NOMO-1 treated with DMSO at 0.1 percent for 48 hours (cell line): ENCODE data around the gene EFL1.
"Not testable (repeated sequence)": the region's sequence is repeated elsewhere in the genome, so short reads cannot be mapped to it uniquely, and the experiment has no call there.

ENCODE experiments used
- DNase-seq: peaks from one replicate; lab custom pipeline; 2025; ENCODE audit not compliant: unreplicated experiment; lab: John Stamatoyannopoulos, UW

EFL1 gene

DNA sequence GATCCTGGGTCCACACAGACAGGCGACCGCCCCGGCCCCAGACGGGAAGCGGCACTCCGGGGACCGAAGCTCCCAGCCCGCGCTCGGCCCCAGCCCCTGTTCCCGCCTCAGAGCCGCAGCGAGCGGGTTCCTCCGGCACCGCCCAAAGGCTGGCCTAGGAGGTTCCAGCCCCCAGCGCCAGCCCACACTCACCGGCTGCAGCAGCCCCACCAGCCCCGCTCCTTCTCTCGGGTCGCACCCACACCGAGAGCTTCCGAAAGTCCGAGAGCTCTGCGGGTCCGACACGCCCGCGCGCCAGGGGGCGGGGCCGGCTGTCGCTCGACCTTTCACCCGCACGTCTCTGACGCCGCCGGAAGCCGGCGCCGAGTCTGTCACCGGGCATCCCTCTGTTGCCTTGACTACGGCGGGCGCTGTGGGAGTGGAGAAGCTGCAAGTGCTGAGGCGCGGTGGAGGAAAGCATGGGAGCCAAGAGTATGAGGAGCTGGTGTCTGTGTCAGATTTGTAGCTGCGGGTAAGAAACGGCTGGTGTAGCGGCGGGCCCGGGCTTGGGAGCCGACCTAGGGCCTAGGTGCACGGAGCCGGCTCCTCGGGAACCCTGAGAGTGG lies at the start of gene EFL1, which contains the start of gene SAXO2:
Gene EFL1 (minus strand): TSS at position 313 of the 605 bp plus-strand sequence. CDS start 956 bp downstream, outside the sequence.
Gene SAXO2 (plus strand): TSS at position 397 of the 605 bp plus-strand sequence. CDS start 62 bp downstream, at position 459.
- peak; percentile 86 for DNase-seq

DNA sequence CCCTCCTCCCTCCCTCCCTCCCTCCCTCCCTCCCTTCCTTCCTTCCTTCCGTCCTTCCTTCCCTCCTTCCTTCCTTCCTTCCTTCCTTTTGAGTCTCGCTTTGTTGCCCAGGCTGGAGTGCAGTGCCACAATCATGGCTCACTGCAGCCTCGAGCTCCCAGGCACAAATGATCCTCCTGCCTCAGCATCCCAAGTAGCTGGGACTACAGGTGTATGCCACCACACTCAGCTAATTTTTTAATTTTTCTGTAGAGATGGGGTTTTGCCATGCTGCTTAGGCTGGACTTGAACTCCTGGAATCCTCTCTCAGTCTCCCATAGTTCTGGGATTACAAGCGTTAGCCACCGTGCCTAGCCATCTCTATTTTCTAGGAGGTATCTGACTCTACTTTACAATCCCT lies 48.8 kb upstream of the EFL1 start:
- not testable (repeated sequence) for DNase-seq

DNA sequence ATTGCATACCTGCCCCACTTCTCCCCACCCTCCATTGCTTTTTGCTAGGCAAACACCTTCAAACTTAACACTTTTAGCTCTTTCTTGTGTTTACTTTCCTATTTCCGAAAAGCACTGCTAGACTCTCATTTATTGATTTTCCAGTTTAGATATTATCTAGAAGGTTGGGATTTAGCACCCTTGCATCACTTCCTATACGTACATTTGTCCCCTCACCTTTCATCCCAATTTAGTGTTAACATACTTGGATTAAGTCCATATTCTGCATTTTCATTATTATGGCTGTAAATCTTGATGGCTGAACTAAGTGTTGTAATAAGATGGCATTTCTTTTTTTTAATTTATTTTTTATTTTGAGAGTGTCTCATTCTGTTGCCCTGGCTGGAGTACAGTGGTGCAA lies 47.3 kb upstream of the EFL1 start:
- no peak for DNase-seq

DNA sequence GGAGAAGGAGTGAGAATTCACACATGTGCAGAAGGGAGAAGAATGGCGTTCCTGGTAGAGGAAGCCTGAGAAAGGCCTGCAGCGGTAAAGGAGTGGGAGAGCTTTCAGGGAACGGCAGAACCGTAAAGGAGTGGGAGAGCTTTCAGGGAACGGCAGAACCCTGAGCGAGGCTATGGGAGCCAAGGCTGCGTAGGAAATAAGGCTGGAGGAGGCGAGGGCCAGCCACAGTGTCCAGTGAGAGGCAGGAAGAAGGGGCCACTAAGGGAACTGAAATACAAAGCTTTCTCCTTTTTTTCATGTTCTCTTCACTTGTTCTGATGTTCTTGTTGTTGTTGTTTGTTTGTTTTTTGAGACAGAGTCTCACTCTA lies 45.2 kb upstream of the EFL1 start:
- DNase-seq = no peak

DNA sequence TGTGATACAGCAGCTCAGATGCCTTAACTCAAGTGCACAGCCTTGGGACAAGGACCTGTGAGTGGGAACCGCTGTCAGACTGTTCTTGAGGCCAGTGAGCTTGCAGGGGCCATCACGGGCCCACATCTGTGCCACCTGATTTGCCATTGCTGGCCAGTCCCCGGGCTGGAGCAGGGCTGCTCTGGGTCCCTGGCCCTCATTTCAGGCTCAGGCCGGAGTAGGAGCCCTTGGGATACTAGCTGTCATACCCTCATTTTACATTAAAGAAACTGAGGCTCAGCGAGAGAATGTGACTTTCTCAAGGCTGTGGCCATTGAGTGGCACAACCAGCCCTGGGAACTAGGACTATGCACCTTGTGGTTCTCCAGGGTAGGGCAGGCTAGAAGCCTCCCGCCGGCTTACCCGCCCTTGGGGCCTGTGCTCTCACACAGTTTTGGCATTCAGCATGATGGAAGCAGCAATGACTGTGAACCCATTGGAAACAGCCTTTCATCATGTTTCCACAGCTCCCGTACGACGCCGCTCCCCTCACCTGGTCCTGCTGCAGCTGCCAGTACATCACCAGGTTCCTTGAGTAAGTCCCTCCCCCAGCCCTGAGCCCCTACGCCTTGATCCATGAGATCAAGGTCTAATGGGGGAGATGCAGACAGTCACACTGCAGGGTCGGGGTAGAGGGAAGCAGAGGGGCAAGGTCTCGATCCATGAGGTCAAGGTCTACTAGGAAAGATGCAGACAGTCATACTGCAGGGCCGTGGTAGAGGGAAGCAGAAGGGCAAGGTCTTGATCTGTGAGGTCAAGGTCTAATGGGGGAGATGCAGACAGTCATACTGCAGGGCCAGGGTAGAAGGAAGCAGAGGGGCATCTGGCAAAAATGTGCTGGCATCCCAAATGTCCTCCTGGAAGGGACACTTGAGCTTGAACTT lies 44.5 kb upstream of the EFL1 start:
- DNase-seq = no peak

DNA sequence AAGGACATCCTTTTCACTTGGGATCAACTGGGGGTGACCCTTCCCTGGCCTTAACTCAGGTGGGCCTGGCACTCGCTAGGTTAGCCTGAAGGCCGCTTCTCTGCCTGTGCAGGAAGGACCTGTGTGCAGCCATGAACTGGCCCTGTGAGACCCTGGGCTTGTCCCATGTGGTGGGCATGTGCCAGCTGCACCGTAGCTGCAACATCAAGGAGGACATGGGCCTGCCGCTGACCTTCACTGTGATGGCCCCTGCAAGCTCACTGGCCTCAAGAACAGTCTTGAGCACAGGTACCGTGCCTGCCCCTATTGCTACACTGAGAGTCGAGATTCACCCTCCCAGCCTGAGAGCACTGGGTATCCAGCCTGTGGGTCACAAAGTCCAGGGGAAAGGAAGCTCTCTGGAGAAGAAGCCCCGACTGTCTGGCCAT lies 43.1 kb upstream of the EFL1 start:
- DNase-seq = no peak

DNA sequence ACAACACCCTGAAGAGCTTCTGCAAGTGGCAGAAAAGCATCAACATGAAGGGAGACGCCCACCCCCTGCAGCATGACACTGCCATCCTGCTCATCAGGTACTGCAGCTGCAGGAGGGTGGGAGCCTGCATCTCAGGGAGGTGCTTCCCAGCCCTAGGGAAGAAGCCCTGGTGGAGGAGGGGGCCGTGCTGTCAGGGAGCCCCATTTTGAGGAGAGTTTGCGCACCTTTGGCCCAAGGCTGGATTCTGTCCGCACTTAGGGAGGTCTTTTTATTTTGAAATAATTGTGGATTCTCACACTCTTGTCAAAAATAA lies 42.2 kb upstream of the EFL1 start:
- no peak for DNase-seq

DNA sequence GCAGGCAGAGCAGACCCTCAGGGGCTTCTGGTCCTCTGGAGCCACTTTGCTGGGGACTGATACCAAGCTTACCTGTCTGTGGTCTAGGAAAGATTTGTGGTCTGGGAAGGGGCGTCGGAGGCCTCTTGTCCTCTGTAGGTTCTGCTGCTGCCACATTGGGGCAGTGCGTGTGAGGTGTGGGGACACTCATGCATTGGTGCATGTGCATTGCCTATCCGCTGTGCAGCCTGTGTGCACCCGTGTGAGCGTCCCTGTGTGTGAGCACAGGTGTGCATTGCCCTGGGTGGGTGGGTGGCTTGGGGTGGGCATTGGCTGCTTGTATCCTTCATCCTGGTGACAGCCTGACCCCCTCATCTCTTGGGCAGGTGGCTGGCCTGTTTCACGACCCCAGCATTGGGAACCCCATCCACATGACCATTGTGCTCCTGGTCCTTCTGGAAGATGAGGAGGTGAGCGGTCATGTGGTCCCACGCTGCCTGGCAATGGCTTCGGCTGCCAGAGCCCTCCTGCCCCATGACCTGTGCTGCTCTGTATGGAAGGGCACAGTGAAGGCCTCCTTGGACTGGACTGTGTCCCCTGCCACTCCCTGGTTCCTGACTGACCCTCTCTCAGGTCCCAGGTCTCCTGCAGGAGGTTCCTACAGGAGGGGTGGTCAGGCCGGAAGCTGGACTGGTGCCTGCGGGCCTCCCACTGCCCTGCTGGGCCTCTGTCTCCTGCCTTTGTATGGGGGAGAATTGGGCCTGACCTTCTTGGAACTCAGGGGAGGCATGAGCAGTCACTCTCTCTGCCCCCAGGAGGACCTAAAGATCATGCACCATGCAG lies 41.6 kb upstream of the EFL1 start:
- no peak for DNase-seq

DNA sequence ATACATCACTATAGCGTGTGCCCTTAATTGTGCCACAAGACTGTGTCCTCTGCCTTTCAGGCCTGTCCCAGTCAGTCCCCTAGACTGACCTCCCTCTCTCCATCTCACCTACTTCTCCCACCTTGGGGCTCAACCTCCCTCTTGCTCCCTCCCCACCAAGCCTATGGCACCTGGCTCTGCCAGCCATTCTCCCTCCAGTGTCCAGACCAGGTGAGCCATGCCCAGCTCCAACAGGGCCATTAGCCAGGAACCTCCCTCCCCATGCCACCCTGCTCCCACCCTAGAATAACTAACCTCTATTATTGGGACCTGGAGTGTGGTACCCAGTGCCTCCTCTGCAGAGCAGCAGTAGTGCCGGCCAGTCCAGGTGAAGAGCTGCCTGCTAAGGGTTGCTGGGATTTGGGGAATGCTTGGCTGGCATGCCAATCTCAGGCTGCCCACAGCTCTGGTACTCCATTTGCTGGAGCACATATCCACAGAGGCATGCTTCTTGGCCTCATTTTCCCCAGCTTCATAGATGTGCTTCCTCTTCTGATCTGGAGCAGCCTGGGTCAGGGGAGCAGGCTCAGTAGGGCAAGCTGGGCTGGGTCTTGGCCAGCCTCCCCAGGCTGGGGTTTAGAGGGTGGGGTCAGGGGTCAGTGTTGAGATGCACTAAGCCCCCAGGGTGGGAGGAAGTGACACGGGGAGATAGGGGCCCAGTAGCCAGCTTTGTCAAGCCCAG lies 38.9 kb upstream of the EFL1 start:
- no peak for DNase-seq

DNA sequence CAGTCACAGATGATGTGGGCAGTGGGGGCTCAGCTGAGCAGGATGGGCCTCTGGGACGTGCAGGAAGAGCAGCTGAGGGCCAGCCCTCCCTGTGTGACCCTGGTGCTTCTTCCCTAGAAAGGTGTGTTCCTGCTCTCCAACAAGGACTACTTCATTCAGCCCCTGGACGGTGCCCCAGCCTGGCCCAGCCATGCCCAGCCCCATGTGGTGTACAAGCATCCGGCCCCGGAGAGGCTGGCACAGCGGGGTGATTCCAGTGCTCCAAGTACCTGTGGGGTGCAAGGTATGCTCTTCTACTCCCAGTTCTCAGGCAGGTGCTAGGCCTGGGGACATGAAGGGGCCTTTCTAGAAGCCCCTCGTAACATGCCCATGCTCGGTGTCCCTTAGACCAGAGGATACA lies 38.3 kb upstream of the EFL1 start:
- no peak for DNase-seq

DNA sequence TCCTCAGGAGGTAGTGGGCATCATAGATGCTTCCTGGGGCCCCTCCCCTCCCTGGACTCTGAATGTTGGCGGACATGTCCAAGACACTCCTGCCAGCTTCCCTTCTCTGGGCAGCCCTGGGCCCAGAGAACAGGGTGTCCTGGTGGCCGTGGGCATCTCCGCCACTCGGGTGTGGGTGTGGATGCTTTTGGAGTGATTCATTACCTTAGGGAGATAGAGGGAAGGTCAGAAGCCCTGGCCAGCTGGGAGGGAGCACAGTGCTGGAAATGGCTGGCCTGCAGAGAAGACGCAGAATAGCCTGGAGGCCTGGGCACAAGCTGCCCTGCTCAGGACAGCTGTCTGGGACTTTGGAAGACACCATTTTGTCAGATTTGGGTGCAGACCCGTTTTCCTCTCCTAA lies 37.8 kb upstream of the EFL1 start:
- DNase-seq = not testable (repeated sequence)

DNA sequence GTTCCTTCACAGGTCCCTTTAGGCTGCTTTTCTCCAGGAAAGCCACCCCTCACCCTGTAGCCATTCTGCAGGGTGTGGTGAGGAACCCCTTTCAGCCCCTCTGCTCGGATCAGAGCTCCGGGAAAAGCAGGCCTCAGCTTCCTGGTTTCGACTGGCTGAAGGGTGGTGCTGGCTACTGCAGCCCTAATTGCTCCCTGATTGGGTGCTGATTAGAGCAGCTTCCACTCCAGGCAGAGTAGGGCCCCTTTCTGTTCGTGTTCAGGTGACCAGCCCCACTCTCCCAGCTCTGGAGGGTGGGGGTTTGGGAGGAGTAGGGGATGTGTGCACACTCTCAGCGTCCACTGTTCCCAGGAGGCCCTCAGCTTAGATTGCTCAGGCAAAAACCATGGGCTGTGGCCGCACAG lies 37.0 kb upstream of the EFL1 start:
- DNase-seq = not testable (repeated sequence)

DNA sequence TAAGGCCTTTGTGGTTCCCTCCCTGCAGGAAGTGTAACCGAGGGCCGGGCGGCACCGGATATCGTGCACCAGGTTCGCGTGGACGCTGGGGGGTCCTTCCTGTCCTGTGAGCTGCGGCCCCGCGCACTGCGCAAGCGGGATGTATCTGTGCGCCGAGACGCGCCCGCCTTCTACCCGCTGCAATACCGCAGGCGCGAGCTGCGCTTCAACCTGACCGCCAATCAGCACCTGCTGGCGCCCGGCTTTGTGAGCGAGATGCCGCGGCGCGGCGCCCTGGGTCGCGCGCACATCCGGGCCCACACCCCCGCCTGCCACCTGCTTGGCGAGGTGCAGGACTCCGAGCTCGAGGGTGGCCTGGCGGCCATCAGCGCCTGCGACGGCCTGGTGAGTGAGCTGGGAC lies 36.0 kb upstream of the EFL1 start:
- no peak for DNase-seq

DNA sequence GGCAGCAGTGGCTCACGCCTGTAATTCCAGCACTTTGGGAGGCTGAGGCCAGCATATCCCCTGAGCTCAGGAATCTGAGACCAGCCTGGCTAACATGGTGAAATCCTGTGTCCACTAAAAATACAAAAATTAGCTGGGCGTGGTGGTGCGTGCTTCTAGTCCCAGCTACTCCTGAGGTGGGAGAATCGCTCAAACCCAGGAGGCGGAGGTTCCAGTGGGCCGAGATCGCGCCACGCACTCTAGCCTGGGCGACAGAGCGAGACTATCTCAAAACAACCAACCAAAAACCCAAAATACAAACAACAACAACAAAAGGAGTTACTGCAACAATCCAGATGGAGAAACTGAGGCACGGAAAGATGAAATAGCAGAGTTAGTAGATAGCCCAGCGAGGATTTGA lies 35.5 kb upstream of the EFL1 start:
- no peak for DNase-seq

DNA sequence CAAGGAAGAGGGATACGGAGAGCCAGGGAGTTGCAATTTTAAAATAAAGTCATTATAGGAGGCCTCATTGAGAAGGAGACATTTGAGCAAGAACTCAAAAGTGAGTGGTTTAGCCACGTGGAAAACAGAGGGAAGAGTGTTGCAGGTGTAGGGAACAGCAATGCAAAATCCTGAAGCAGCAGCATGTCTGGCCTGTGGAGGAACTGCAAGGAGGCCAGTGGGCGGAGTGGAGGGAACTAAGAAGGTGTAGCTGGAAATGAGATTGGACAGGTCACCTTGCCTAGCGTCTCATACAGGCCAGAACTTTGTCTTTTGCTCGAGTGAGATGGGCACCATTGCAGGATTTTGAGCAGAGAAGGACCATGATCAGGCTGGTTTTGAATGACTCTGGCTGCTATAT lies 35.0 kb upstream of the EFL1 start:
- no peak for DNase-seq

DNA sequence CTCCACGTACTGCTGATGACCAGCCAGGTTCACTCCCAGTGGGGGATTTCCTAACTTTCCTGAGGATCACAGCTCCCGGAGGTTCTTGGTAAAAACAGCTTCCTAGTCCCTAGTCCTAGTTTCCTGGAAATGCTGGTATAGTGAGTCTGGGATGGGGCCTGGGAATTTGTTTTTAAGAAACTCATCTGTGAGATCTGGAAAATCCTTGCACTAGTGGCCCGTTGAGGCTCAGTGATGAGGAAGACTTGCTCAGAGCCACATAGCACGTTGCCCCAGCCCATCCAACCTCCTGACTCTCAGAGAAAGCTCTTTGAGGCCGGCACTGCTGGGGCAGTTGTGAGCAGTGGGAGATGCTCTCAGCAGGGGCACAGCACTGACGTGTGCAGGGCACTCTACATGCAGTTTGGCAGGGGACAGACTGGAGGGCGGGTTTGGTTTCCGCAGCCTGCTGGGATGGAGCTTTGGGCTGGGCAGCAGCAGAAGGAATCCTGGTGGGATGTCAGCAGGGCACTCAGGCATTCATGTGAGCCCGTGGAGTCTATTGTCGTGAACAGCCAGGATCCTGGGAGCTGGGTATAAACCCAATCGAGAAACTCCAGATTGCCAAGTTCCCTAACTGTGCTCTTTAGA lies 31.6 kb upstream of the EFL1 start:
- DNase-seq = no peak

DNA sequence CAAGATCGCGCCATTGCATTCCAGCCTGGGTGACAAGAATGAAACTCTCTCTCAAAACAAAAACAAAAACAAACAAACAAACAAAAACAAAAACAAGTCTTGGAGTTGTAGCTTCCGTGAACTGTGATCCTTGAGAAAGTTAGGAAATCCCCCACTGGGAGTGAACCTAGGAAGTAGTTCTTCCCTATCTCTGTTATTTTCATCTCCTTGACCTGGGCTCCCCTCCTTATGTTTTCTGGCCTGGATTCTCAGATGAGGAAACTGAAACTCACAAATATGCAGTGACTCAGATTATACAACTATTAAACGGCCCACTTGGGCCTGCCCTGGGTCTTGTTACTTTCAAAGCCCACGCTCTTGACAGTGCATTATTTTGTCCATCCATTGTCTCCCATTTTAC lies 29.7 kb upstream of the EFL1 start:
- no peak for DNase-seq

DNA sequence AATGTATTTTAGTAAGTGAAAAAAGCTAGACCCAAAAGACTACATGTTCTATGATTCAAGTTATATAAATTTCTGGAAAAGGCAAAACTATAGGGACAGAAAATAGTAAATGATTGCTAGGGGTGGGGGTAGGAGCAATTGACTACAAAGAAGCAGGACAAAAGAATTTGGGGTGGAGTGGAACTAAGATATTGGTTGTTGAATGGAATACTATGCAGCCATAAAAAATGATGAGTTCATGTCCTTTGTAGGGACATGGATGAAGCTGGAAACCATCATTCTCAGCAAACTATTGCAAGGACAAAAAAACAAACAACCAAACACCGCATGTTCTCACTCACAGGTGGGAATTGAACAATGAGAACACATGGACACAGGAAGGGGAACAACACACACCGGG lies 25.7 kb upstream of the EFL1 start:
- DNase-seq = not testable (repeated sequence)

DNA sequence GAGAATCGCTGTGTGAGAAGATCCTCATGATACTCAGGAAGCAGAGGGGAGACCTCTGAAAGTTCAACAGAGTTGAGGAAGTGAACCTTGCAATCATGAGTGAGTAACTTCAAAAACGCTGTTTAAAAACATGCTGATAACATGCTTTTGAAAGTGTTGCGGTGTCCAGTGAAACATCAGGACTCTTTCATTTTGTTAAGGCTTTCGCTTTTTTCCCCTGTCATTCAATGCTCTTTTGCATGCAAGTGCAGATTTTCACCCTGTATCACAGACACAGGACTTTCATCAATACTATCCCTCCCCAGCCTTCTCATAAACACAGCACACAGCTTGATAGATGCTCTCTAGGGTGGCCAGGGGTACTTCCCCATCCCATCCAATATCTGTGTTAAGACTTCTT lies 23.9 kb upstream of the EFL1 start:
- peak; percentile 38 for DNase-seq

DNA sequence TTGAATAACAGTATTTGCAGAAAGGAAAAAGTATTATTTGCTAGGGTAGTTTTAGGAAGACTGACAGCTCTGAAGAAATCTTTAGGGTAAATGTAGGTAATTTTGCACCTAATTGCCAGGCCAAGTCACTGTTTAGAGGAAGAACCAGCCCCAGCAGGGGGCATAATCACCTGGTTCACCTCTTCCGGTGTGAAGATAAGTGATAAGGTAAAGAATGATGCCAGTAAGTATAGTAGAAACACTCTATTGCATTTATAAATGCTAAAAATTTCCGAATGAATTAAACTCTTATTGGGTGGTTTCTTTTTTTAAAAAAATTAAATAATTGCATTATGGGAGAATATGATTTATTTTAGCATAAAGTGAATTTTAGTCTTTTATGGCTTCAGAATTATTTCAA lies 21.8 kb upstream of the EFL1 start:
- not testable (repeated sequence) for DNase-seq

DNA sequence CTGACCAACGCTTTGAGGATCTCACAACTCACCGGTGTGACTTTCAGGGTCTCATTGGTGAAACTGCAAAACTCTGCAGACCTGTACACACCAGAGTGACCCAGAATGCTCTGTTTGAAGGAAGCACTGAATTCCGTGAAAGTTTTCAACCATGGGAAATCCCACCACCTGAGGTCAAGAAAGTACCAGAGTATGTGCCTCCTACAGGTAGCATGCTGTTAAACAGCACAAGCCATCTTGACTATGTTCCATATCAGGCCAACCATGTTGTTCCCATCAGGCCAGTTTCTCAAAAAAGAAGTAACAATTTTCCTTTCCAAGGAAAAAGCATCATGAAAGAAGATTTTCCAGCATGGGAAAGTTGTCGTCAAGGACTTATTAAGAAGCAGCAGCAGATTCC lies 19.9 kb upstream of the EFL1 start:
- not testable (repeated sequence) for DNase-seq
